ENCODE data around the gene ITPKC. TPM values are rescaled to one million over a fixed set of nuclear protein-coding genes. Genes with fewer than 3 reads are reported as not detected.
A peak's percentile ranks its signal among the peaks of the same experiment; 100 is the strongest.

ITPKC gene
- total and polyA plus RNA-seq, 9 of the 15 experiments (the other 6 are each of a cell fraction or from before 2014, with no cell fraction given): 0.08 to 9.3 (median 5.8) TPM

DNA sequence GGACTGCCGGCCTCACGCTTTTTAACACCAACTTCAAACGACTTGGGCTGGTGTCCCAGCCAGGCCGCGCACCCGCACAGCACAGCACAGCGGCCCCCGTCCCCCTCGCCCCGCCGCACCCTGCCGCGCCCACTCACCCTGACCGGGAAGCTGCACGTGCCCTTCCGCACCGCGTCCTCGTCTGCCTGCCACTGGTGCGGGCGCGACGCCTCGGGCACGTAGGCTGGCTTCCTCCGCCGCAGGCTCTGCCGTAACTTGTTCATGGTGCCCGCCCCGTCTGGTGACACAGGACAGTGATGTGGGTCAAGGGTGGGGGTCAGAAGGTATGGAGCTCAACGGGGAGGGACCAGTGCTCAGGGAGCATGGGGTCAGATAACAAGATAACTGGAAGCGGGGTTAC lies 32.6 kb upstream of the ITPKC start (continued):
- TF ChIP-seq, protein P1, sequence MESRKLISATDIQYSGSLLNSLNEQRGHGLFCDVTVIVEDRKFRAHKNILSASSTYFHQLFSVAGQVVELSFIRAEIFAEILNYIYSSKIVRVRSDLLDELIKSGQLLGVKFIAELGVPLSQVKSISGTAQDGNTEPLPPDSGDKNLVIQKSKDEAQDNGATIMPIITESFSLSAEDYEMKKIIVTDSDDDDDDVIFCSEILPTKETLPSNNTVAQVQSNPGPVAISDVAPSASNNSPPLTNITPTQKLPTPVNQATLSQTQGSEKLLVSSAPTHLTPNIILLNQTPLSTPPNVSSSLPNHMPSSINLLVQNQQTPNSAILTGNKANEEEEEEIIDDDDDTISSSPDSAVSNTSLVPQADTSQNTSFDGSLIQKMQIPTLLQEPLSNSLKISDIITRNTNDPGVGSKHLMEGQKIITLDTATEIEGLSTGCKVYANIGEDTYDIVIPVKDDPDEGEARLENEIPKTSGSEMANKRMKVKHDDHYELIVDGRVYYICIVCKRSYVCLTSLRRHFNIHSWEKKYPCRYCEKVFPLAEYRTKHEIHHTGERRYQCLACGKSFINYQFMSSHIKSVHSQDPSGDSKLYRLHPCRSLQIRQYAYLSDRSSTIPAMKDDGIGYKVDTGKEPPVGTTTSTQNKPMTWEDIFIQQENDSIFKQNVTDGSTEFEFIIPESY (CRISPR knock-in tag; IDR thresholded peaks at IDR 0.05): 0 out of 2 replicates have a peak, but pooled peaks have one; percentile 30

DNA sequence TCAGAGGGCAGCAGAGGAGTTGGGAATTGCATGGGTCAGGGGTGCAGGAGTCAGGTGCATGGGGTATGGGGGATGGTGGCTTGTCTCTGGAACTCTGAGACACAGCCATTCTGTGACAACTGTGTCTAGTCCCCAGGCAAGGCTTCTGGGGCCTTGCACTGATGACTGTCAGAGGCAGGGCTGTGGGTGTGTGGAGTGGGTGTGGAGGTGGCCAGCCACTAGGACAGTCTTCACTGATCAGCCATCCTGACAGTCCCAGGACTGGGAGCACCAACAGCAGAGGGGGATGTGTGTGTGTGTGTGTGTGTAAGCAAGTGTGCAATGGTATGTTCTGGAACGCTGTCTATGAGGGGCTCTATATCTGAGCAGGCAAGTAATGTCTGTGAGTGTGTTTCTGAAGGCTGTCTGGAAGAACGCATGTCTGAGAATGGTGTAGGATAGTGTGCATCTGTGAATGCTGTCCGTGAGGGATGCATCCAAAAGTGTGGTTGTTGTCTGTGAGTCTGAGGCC lies 31.8 kb upstream of the ITPKC start:
- in situ Hi-C loops (cut with MboI) (no loop called here), intact Hi-C loops (cut with micrococcal nuclease) (no loop called here)
- H3K27me3 ChIP-seq (ENCODE audit: control insufficient read depth in 2 of 2, insufficient read depth in 2 of 2, low read length in 2 of 2): no peaks in the 10 kb centered on the region
- ATAC-seq (no peak), FAIRE-seq (no peak), DNase-seq (ENCODE audit: extremely low read depth in 1 of 4, low spot score in 3 of 4) (no peak)
- no peak overlapping the region for H3K4me3 ChIP-seq
- WGBS (ENCODE audit: insufficient coverage, low coverage, missing lambda C conversion rate): 84% methylated on average over 3 of the region's 3 CpGs
- H3K36me3 ChIP-seq (ENCODE audit: control insufficient read depth, insufficient read depth, low read length): peaks cover 47% of the 10 kb centered on the region; the same call in 2 of the 3 replicates
- H3K9me1 ChIP-seq (ENCODE audit: control insufficient read depth, insufficient read depth, low read length): peaks cover 6% of the 10 kb centered on the region
- H3K9me3 ChIP-seq (replicated peaks; ENCODE audit: control insufficient read depth, insufficient read depth, low read depth, low read length): no peaks in the 10 kb centered on the region; the same call in 1 of the 2 replicates
- H3K27ac ChIP-seq (ENCODE audit: extremely low read depth, low read depth, low read length): no peak overlapping the region
- peaks cover 24 to 34% of the 10 kb centered on the region in 2 experiments; a peak in 4 of 5 replicates for H3K4me1 ChIP-seq (replicated peaks in 1 of 2; ENCODE audit: control insufficient read depth in 2 of 2, insufficient read depth in 2 of 2, low read length in 2 of 2)
- H3K4me2 ChIP-seq (ENCODE audit: insufficient read depth, low read length): no peak overlapping the region
- ChIA-PET POLR2A (interaction anchor here (0.6 kb wide), 1 partner anchor 1708 kb away, joined by 3 read pairs; no protein-coding TSS in a partner anchor), CTCF (ENCODE audit: low intra/inter-chr PET ratio) (no interaction called here)
- no peak overlapping the region for H2AFZ ChIP-seq (ENCODE audit: low read depth, low read length)
- no TSS peak for BruUV-seq (replicated peaks)
- H4K20me1 ChIP-seq (replicated peaks; ENCODE audit: control insufficient read depth, insufficient read depth, low read length): 0 out of 2 replicates have a peak, but pooled peaks cover 4% of the 10 kb centered on the region
- H3K9ac ChIP-seq (ENCODE audit: insufficient read depth in 1 of 2, low read depth in 2 of 2, low read length in 2 of 2): peak overlapping the region in 1 of 2 experiments; percentile 31; a peak in 1 of 4 replicates
- TF ChIP-seq RBM15 (IDR thresholded peaks at IDR 0.05; ENCODE audit: insufficient read depth, low read length): no peak
- TF ChIP-seq, protein P2, sequence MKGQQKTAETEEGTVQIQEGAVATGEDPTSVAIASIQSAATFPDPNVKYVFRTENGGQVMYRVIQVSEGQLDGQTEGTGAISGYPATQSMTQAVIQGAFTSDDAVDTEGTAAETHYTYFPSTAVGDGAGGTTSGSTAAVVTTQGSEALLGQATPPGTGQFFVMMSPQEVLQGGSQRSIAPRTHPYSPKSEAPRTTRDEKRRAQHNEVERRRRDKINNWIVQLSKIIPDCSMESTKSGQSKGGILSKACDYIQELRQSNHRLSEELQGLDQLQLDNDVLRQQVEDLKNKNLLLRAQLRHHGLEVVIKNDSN (CRISPR knock-in tag; IDR thresholded peaks at IDR 0.05): peak; percentile 12; the same call in 1 of the 2 replicates
- H3K79me2 ChIP-seq (ENCODE audit: control insufficient read depth, insufficient read depth, low read length): peaks cover 31% of the 10 kb centered on the region
